Activated CD8-positive, alpha-beta T cell treated with anti-CD3 and anti-CD28 coated beads, Interleukin-2, amount 10 ng/mL, durations not matched to agents 7 days and 5 days (primary cell): ENCODE measurements around the gene SH3BP4. TPM values are rescaled to one million over a fixed set of nuclear protein-coding genes. Genes with fewer than 3 reads are reported as not detected.

Experiments used
- ATAC-seq: fragments of 150-1000 bp; cut with Tn5 transposase; one replicate; pipeline ENCODE4 v1.10.0; 2021; ENCODE audit warnings: moderate library complexity
- CTCF ChIA-PET: fragments of 350-600 bp; sonication (Branson Sonifier 250); formaldehyde crosslinking; loops from one replicate; lab custom pipeline; 2021; ENCODE audit warnings: antibody characterized with exemption; lab: Charles Lee
- POLR2A ChIA-PET: fragments of 350-600 bp; sonication (Branson Sonifier 250); formaldehyde crosslinking; loops from one replicate; lab custom pipeline; 2021; ENCODE audit warnings: antibody characterized with exemption; lab: Charles Lee
- DNase-seq: peaks from one replicate; pipeline ENCODE4 v3.0.0-alpha.2; 2020
- H3K27ac Mint-ChIP-seq: one replicate; pipeline ENCODE4 v1.8.0; 2021; ENCODE audit warnings: mild to moderate bottlenecking, mixed read lengths
- H3K27me3 Mint-ChIP-seq: one replicate; pipeline ENCODE4 v1.8.0; 2021; ENCODE audit warnings: low read depth, mixed read lengths
- H3K36me3 Mint-ChIP-seq: one replicate; pipeline ENCODE4 v1.8.0; 2021; ENCODE audit warnings: low read depth, mixed read lengths
- H3K4me1 Mint-ChIP-seq: one replicate; pipeline ENCODE4 v1.8.0; 2021; ENCODE audit warnings: low read depth, mixed read lengths
- H3K4me3 Mint-ChIP-seq: one replicate; pipeline ENCODE4 v1.8.0; 2021; ENCODE audit warnings: mild to moderate bottlenecking, mixed read lengths
- H3K9me3 Mint-ChIP-seq: one replicate; pipeline ENCODE4 v1.8.0; 2022; ENCODE audit warnings: mixed read lengths; ENCODE audit not compliant: insufficient read depth
- total RNA-seq, 2 experiments: library from RNA; stranded (reverse); gene quantifications; one replicate each; pipeline ENCODE4 v1.2.3, GENCODE V29; 2021

Gene SH3BP4
- total RNA-seq, 2 experiments from 2014 or later, result not detected

DNA sequence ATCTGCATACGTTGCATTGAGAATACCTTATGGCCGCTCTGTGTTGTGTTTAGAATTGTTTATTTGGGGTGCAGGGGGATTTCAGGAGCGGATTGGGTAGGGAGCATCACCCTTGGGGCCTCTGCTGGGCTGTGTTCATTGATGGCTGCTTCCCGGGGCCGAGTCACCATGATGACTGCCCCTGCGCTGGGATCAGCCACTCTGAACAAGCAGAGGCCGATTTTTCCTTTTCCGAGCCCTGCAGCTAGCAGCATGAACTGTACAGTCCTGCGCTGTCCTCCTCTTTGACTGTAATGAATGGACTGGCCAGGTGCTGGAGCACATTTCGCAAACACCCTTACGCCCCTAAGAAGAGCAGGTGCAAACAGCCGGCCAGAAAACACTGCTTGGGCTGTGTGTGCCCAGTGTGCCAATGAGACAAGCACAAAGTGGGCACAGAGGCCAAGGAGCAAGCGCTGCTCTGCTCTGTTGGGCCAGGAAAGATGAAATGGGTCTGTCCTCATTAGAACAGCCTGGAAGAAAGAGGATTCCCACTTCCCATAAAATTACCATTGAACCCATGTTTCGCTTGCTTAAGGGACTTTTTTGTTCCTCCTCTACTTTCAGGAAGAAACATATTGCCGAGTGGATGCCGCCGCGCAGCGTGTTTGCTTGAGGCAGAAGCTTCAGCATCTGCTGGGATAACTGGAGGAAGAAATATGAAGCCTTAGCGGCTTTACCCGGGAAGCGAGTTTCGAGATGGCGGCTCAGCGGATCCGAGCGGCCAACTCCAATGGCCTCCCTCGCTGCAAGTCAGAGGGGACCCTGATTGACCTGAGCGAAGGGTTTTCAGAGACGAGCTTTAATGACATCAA is 82.7 kb downstream of the SH3BP4 start:
- CTCF ChIA-PET, result no interaction called here
- H3K36me3 Mint-ChIP-seq, result no peaks in the 10 kb centered on the region
- no peaks in the 10 kb centered on the region for H3K9me3 Mint-ChIP-seq
- no peak overlapping the region for H3K27ac Mint-ChIP-seq
- POLR2A ChIA-PET, result interaction anchor here (0.6 kb wide), 1 partner anchor 30 kb away, joined by 3 read pairs; no protein-coding TSS in a partner anchor
- no peak for DNase-seq
- ATAC-seq, result no peak
- H3K4me1 Mint-ChIP-seq, result no peaks in the 10 kb centered on the region
- no peaks in the 10 kb centered on the region for H3K27me3 Mint-ChIP-seq
- H3K4me3 Mint-ChIP-seq, result no peak overlapping the region

DNA sequence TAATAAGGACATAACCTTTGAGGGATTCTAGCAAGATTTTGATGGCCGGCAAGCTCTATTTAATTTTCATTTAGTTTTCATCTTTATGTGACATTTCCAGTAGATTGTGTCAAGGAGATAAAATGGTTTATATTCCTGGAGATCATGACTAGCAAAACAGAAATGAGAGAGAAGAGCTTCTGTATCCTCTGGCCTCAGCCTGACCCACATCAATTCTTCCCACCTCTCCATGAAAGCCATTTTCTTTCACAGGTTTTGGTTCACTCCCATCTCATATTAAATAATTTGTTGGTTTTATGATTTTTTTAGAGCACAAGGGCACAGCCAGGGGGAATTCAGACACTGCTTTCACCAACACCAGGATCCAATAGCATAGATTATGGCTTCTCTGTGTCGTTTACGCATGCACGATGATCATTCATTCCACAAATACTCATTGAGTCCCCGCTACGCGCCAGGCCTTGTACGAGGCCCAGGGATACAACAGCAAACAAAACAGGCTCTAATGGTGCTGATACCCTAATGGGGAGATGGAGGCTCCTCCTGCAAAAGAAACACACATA is 85.9 kb downstream of the SH3BP4 start:
- H3K4me3 Mint-ChIP-seq, result no peak overlapping the region
- no peaks in the 10 kb centered on the region for H3K4me1 Mint-ChIP-seq
- no peaks in the 10 kb centered on the region for H3K36me3 Mint-ChIP-seq
- no peak for ATAC-seq
- no peaks in the 10 kb centered on the region for H3K27me3 Mint-ChIP-seq
- POLR2A ChIA-PET, result no interaction called here
- CTCF ChIA-PET, result no interaction called here
- H3K27ac Mint-ChIP-seq, result no peak overlapping the region
- DNase-seq, result no peak
- H3K9me3 Mint-ChIP-seq, result no peaks in the 10 kb centered on the region

DNA sequence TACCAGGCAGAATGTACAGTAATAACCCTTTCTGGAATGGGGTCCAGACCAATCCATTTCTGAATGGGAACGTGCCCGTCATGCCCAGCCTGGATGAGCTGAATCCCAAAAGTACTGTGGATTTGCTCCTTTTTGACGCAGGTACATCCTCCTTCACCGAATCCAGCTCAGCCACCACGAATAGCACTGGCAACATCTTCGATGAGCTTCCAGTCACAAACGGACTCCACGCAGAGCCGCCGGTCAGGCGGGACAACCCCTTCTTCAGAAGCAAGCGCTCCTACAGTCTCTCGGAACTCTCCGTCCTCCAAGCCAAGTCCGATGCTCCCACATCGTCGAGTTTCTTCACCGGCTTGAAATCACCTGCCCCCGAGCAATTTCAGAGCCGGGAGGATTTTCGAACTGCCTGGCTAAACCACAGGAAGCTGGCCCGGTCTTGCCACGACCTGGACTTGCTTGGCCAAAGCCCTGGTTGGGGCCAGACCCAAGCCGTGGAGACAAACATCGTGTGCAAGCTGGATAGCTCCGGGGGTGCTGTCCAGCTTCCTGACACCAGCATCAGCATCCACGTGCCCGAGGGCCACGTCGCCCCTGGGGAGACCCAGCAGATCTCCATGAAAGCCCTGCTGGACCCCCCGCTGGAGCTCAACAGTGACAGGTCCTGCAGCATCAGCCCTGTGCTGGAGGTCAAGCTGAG is 89.6 kb downstream of the SH3BP4 start:
- Mint-ChIP-seq H3K27ac (no peak overlapping the region), H3K36me3 (no peaks in the 10 kb centered on the region), H3K4me1 (peaks cover 13% of the 10 kb centered on the region), H3K9me3 (no peaks in the 10 kb centered on the region), H3K27me3 (no peaks in the 10 kb centered on the region), H3K4me3 (no peak overlapping the region)
- ChIA-PET CTCF (no interaction called here), POLR2A (interaction anchor here (0.6 kb wide), 1 partner anchor 547 kb away, joined by 3 read pairs; no protein-coding TSS in a partner anchor)
- DNase-seq (no peak), ATAC-seq (no peak)

DNA sequence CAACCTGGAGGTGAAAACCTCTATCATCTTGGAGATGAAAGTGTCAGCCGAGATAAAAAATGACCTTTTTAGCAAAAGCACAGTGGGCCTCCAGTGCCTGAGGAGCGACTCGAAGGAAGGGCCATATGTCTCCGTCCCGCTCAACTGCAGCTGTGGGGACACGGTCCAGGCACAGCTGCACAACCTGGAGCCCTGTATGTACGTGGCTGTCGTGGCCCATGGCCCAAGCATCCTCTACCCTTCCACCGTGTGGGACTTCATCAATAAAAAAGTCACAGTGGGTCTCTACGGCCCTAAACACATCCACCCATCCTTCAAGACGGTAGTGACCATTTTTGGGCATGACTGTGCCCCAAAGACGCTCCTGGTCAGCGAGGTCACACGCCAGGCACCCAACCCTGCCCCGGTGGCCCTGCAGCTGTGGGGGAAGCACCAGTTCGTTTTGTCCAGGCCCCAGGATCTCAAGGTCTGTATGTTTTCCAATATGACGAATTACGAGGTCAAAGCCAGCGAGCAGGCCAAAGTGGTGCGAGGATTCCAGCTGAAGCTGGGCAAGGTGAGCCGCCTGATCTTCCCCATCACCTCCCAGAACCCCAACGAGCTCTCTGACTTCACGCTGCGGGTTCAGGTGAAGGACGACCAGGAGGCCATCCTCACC is 90.2 kb downstream of the SH3BP4 start:
- DNase-seq (no peak), ATAC-seq (no peak)
- Mint-ChIP-seq H3K4me1 (peaks cover 13% of the 10 kb centered on the region), H3K27me3 (no peaks in the 10 kb centered on the region), H3K9me3 (no peaks in the 10 kb centered on the region), H3K36me3 (no peaks in the 10 kb centered on the region), H3K4me3 (no peak overlapping the region), H3K27ac (no peak overlapping the region)
- CTCF ChIA-PET, result no interaction called here
- POLR2A ChIA-PET, result no interaction called here

DNA sequence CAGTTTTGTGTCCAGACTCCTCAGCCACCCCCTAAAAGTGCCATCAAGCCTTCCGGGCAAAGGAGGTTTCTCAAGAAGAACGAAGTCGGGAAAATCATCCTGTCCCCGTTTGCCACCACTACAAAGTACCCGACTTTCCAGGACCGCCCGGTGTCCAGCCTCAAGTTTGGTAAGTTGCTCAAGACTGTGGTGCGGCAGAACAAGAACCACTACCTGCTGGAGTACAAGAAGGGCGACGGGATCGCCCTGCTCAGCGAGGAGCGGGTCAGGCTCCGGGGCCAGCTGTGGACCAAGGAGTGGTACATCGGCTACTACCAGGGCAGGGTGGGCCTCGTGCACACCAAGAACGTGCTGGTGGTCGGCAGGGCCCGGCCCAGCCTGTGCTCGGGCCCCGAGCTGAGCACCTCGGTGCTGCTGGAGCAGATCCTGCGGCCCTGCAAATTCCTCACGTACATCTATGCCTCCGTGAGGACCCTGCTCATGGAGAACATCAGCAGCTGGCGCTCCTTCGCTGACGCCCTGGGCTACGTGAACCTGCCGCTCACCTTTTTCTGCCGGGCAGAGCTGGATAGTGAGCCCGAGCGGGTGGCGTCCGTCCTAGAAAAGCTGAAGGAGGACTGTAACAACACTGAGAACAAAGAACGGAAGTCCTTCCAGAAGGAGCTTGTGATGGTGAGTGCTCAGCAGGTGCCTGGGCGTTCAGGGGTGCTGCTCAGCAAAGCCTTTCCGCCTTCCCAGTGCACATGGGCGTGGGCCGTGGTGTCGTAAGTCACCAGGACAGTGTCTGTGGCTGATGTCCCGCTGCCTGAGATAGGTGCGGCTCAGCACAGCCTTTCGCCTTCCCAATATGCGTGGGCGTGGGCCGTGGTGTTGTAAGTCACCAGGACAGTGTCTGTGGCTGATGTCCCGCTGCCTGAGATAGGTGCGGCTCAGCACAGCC is 91.0 kb downstream of the SH3BP4 start:
- no peak for ATAC-seq
- no peaks in the 10 kb centered on the region for H3K9me3 Mint-ChIP-seq
- H3K27ac Mint-ChIP-seq, result no peak overlapping the region
- H3K27me3 Mint-ChIP-seq, result no peaks in the 10 kb centered on the region
- POLR2A ChIA-PET, result no interaction called here
- CTCF ChIA-PET, result no interaction called here
- no peaks in the 10 kb centered on the region for H3K36me3 Mint-ChIP-seq
- peaks cover 13% of the 10 kb centered on the region for H3K4me1 Mint-ChIP-seq
- no peak for DNase-seq
- no peak overlapping the region for H3K4me3 Mint-ChIP-seq

DNA sequence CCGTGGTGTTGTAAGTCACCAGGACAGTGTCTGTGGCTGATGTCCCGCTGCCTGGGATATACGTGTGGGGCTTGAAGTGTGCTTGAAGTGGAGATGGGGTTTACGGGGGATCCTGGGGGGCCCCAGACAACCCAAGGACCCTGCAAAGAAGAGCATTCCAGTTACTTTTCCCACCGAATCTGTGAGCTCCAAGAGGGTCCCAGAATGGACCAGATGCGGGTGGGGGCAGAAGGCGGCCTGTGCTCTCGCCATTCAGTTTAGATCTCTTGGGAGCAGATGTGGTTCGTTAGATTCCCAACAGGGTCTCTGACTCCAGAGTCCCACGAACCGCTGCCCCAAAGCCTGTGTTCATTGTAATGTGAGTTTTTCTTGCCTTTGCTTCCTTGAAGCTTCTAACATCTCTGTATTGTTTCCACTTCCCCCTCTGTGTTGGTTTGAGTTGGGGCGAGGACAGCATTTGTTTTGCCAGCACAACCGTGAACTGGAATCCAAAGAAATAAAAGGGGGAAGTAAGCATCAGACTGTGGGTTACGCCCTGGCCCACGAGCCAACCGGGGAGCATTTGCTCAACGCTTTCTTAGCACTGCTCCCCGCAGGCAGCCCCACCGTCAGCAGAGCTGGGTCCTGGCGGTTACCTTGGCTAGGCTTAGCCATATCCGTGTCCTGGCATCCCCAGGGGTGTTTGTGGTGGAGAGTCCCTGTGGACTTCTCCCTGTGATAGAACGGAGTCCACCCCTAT is 92.1 kb downstream of the SH3BP4 start:
- POLR2A ChIA-PET, result no interaction called here

DNA sequence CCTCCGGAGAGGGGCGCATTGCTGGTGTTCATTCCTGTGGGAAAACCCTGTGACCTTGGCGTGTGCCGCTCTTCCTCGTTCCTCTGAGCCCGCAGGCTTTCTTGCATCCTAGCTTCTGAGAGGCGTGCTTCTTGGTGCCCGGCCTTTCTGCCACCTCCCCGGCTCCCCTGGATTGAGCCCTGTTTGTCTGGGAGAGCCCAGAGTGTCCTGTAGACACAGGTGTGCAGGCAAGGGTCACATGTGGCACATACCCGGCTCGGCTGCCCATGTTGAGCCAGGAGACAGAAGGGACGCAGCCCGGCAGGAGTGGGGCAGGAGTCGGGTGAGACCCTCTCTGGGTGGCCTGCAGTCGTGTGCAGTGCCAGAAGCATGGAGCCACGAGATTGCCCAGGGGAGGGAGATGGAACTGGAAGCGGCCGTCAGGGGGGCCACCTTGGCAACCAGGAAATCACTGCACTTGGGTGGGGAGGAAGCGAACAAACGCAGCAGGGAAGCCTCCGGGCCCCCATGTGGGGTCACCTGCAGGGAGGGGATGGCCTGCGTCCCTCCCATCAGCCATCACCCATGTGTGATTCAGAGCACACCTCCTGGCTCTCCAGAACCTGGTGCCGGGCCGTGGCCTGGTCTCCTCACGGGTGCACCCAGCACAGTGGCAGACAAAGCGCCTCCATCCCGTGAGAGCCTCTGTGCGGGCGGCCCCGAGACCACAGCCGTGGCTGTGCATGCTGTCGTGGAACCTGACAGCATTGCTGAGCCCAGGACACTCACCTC is 92.9 kb downstream of the SH3BP4 start:
- no peaks in the 10 kb centered on the region for H3K36me3 Mint-ChIP-seq
- no peak overlapping the region for H3K27ac Mint-ChIP-seq
- no peaks in the 10 kb centered on the region for H3K9me3 Mint-ChIP-seq
- DNase-seq (no peak), ATAC-seq (no peak)
- H3K4me1 Mint-ChIP-seq, result peaks cover 13% of the 10 kb centered on the region
- H3K27me3 Mint-ChIP-seq, result no peaks in the 10 kb centered on the region
- POLR2A ChIA-PET, result no interaction called here
- CTCF ChIA-PET, result no interaction called here
- H3K4me3 Mint-ChIP-seq, result no peak overlapping the region

More for the DNA sequence above, 92.1 kb downstream of the SH3BP4 start:
- H3K27ac Mint-ChIP-seq, result no peak overlapping the region
- no peaks in the 10 kb centered on the region for H3K36me3 Mint-ChIP-seq
- no peaks in the 10 kb centered on the region for H3K9me3 Mint-ChIP-seq
- no peak overlapping the region for H3K4me3 Mint-ChIP-seq
- peaks cover 13% of the 10 kb centered on the region for H3K4me1 Mint-ChIP-seq
- no peaks in the 10 kb centered on the region for H3K27me3 Mint-ChIP-seq
- CTCF ChIA-PET, result no interaction called here
- ATAC-seq (no peak), DNase-seq (no peak)

DNA sequence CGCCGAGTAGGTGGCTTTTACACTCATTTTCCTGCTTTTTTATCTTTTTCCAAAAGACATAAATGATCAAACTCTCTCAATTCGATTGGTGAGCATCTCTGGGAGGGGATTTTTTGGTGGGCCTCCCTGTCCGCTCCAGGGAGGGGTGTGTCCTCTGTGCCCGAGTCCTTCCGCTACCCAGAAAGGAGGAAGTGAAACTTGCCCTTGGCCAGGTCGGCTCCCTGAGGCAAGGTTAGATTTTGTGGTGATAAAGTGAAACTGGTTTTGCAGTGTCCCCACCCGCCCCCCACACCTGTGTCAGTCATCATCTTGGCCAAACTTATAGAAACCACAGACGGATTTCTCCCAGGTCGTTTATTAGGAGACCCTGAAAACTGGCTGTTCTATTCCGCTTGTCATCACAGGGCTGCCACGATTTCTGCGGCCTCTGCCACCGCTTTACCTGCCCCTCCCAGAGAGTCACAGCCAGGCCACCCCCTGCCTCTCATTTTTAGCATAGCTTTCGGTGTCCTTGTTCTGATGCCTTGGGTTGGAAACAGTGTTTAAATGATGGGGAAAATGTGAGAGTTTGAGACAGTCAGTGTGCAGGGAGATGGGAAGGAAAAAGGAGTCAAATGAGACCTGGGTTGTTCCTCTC is 93.6 kb downstream of the SH3BP4 start:
- no peaks in the 10 kb centered on the region for H3K36me3 Mint-ChIP-seq
- CTCF ChIA-PET, result no interaction called here
- no peak overlapping the region for H3K27ac Mint-ChIP-seq
- no peak overlapping the region for H3K4me3 Mint-ChIP-seq
- H3K9me3 Mint-ChIP-seq, result no peaks in the 10 kb centered on the region
- peaks cover 13% of the 10 kb centered on the region for H3K4me1 Mint-ChIP-seq
- POLR2A ChIA-PET, result interaction anchor here (0.6 kb wide), 1 partner anchor 29 kb away, joined by 4 read pairs; no protein-coding TSS in a partner anchor
- no peaks in the 10 kb centered on the region for H3K27me3 Mint-ChIP-seq
- ATAC-seq (peak; percentile 39), DNase-seq (peak; percentile 28)

DNA sequence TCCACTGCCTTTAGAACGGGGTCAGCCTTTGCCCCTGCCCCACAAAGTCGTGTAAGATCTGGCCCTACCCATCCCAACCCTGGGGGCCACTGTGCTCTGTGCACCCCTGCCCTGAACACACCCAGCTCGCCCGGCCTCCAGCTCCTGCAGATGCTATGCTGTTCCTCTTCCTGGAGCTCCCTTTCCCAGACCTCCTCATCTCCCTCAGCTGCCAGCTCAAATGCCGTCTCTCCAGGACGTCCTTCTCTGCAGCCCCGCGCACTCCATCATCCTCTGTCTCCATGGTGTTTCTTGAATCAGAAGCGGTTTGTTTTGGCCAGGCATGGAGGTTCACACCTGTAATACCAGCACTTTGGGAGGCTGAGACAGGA is 94.1 kb downstream of the SH3BP4 start:
- ATAC-seq (no peak), DNase-seq (no peak)
- H3K4me3 Mint-ChIP-seq, result no peak overlapping the region
- H3K9me3 Mint-ChIP-seq, result no peaks in the 10 kb centered on the region
- peaks cover 13% of the 10 kb centered on the region for H3K4me1 Mint-ChIP-seq
- H3K36me3 Mint-ChIP-seq, result no peaks in the 10 kb centered on the region
- H3K27me3 Mint-ChIP-seq, result no peaks in the 10 kb centered on the region
- no peak overlapping the region for H3K27ac Mint-ChIP-seq
- ChIA-PET CTCF (no interaction called here), POLR2A (no interaction called here)

DNA sequence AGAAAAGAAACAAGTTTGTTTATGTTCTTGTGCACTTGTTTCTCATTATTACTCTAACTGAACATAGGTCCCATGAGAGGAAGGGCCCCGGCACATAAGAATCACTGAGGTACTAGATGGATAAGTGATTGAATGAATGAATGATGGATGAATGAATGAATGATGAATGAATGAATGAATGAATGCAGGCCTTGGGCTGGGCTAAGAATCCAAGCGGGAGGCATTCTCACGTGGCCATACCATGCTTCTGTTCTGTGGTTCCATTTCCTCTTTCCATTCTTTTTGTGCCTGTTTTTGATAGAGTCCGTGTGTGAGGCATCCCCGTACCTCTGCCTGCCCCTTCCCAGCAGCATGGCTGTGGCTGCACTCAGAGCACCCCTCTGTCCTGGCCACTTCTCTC is 94.8 kb downstream of the SH3BP4 start:
- ATAC-seq, result no peak
- Mint-ChIP-seq H3K36me3 (no peaks in the 10 kb centered on the region), H3K9me3 (no peaks in the 10 kb centered on the region), H3K4me3 (no peak overlapping the region), H3K27me3 (no peaks in the 10 kb centered on the region), H3K4me1 (peaks cover 13% of the 10 kb centered on the region), H3K27ac (no peak overlapping the region)
- CTCF ChIA-PET, result no interaction called here
- POLR2A ChIA-PET, result no interaction called here
- no peak for DNase-seq
